Body of pancreas (tissue), 4 donors: Measurements from ENCODE around the gene FSCB.

Experiments
- CTCF ChIP-seq, 7 experiments: fragments of 450-650 bp in 4 of 7; fragments of 200-600 bp in 3 of 7; sonication (generic) in 3 of 7; IDR thresholded peaks; one replicate each; pipeline ENCODE4 v1.5.1; 2016 to 2019; ENCODE audit warnings: antibody characterized with exemption in 7 of 7
- POLR2A ChIP-seq, 3 donors: fragments of 450-650 bp; IDR thresholded peaks; one replicate each; pipeline ENCODE4 v1.6.1; 2016; ENCODE audit warnings: antibody characterized with exemption in 3 of 3, mild to moderate bottlenecking in 2 of 3

- no peak for TF ChIP-seq POLR2A (IDR thresholded peaks at IDR 0.05)
- TF ChIP-seq CTCF (IDR thresholded peaks at IDR 0.05): no peak
Observed at GRCh38 chr14:44477953-44478352, 29.1 kb downstream of the FSCB start.
